AG20443 (cell line): ENCODE measurements around the gene FAF1.

Experiments used
- DNase-seq: peaks from one replicate; pipeline ENCODE4 v3.0.0; 2012; ENCODE audit warnings: low spot score, mixed read lengths

FAF1 gene

DNA sequence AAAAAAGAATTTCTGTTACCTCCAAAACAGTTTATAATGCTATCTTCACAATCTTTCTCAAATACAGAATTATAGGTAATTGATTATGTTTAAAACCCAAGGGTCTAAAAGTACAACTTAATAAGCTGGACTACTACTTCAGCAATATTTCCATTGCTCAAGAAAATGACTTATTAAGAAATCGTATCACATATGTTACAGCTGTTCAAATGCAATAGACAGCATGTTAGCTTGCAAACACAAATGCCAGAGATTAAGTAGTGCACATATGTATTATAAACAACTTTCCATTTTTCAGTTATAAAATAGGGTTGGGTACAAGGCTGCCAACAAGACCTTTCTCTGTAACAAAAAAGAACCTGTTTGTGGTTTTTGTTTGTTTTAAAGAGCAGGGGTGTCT, 325.8 kb downstream of the FAF1 start:
- DNase-seq, result no peak

DNA sequence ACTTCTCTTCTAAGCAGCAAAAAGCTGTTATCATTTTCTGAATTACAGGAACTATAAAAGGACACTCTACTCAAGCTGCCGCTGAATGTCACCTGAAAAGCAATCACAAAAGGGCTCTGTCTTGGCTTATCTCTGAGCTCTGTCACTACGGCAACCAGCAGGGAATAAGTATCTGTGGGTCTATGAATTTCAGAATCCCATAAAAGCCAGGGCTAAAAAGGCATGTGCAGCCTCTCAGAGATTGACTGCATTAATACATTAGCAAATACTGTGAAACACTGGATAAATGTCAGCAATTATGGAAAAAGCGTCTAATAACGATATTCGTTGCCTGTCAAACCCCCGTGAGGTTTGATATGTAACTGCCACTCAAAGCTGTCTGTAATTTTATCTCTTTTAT, 326.6 kb downstream of the FAF1 start:
- no peak for DNase-seq

DNA sequence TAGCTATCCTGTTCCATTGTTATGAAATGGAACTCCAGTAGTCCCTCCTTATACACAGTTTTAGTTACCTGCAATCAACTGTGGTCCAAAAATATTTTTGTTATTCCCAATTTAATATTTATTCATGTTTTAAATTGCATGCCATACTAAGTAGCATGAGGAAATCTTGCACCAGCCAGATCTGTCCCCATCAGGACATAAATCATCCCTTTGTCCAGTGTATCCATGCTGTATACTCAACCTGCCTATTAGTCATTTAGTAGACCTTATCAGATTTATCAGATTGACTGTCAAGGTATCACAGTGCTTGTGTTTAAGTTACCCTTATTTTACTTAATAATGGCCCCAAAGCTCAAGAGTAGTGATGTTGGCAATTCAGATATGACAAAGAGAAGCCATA, 328.9 kb downstream of the FAF1 start:
- no peak for DNase-seq

DNA sequence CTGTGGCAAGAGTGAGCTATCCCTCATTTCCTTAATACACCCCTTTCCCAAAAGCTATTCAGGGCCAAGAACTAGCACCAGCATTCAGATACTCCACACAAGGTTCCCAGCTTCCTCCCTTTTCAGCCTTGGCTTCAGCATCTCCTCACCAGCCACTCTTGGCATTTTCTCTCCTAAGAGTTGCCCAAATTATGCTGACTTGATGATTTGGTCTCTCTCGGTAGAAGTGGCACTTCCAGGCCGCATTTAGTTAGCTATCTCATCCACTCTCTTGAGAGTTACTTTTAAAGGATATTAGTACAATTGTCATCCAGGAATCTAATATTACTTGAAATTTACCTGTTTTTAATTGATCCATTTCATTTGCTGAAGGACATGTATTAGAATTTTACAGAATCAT, 337.8 kb downstream of the FAF1 start:
- no peak for DNase-seq

DNA sequence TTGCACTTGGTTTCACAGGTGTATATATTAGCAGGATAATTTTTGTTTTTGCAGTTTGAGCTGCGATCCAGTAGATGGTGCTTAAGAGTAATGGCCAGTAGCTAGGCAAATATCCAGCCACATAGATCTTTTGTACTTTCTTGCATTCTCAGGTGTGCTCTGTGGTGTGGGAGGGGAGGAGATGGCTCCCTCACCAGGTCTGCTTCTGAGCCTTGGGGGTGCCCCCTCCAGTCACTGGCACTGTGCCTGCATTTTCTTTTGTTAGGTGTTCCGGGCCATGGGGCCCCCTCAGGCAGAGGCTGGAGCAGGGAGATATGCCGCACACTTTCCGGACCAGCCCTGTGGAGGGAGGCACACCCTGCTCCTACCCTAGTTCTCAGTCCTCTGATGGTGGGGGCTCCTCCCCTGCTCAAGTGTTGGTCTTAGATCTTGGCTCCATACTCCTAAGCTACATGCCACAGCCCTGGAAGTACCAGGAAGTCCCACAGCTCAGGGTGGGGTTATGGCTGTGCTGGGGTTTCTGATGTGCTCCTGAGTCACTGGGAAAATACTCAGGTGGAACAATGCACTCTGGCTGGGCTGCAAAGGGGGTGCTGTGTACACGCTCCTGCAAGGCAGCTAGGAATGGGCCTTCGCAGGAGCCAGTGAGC, 339.3 kb downstream of the FAF1 start:
- peak; percentile 12 for DNase-seq

DNA sequence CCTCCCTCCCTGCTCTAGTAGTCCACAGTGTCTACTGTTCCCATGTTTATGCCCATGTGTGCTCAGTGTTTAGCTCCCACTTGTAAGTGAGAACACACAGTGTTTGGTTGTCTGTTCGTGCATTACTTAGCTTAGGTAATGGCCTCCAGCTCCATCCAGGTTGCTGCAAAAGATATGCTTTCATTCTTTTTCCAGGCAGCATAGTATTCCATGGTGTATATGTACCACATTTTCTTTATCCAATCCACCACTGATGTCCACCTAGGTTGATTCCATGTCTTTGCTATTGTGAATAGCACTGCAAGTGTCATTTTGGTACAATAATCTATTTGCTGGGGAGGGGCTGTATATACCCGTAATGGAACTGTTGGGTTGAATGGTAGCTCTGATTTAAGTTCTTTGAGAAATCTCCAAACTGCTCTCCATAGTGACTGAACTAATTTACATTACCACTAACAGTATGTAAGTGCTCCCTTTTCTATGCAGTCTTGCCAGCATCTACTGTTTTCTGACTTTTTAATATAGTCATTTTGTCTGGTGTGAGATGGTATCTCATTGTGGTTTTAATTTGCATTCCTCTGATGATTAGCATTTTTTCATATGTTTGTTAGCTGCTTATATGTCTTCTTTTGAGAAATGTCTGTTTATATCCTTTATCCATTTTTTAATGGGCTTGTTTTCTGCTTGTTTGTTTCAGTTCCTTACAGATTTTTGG, 344.9 kb downstream of the FAF1 start:
- no peak for DNase-seq

DNA sequence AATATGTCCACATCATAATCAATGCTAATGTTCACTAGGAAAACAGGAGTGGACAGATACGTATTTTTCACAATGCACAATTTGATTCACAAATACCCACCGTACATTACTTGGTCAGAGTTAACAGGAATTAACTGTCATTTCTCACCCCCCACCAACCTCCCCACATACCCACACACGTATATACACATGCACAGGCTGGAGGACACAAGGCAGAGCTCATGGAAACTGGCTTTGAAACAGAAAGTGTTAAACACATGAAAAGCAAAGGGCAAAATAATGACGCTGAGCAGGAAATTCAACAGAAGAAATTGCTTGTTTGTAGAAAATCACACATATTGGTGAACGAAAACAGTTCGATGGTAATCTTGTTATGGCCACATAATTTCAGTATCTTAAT, 348.4 kb downstream of the FAF1 start:
- DNase-seq, result no peak

DNA sequence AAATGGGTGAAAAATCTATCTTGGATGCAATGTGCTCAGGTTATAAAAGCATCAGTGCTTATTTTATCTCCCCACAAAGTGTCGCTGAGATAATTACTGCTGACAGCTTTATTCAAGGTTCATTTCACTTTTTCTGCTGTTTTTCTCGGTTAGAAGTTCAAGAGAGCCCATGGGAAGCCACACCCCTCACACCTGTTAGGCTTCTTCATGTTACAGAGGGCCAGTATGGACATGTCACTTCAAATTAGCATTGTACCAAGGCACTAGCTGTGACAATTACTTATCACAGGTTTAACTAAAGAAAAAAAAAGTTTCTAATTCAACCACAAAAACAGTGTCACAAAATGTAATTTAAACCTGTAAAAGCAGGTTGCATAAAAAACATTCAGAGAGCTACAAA, 349.5 kb downstream of the FAF1 start:
- DNase-seq, result no peak

DNA sequence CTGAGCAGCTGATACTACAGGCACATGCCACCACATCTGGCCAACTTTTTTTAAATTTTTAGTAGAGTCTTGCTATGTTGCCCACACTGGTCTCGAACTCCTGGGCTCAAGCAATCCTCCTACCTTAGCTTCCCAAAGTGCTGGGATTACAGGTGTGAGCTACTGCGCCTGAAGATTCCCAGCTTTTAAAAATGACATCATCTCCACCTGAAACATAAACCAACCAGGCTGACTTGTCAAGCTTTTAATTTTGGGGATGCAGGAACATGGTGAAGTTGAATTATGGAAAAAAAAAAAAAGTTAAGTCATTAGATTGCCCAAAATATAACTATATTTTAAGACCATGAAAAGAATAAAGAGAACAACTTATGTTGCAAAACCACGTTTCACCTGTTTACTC, 350.6 kb downstream of the FAF1 start:
- no peak for DNase-seq

DNA sequence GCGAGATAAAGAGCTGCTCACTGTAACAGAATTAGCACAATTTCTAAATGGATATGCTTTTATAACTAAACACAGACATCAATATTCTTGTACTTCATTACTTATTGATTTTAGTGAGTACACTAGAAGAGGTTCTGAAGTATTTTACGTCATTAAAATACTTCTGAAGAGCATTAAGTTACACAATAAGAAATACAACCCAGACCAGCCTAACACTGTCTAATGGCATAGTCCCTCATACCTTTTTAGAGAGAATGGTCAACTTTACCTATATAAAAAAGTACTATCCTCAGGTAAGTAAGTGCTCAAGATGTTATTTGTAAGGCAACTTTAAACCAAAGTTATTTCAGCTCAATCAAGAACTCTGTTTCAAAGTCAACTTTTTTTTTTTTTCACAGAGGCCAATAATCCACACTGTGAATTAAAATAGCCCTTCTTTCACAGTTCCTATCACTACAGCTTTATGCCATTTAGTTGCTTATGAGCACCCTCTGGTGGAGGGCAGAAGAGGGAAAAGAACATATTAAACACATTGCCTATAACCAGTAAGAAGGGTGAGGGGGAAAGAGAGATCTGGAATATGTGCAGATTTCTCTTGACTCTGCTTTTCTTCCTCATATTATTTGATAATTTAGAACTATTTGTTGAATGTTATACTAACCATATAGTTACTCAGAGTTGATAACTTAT, 354.7 kb downstream of the FAF1 start:
- no peak for DNase-seq

DNA sequence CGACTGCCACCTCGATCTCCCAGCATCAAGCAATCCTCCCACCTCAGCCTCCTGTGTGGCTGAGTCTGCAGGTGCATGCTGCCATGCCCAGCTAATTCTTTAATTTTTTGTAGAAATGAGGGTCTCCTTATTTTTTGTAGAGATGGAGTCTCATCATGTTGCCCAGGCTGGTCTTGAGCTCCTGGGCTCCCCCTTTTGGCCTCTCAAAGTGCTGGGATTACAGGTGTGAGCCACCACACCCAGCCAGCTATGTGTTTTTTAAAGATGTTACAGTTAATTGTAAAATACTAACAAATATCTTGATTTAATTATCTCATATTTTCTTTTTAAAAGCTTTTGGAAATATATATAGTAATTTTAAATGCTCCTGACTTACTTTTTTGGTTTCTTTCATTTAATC, 355.5 kb downstream of the FAF1 start:
- no peak for DNase-seq

DNA sequence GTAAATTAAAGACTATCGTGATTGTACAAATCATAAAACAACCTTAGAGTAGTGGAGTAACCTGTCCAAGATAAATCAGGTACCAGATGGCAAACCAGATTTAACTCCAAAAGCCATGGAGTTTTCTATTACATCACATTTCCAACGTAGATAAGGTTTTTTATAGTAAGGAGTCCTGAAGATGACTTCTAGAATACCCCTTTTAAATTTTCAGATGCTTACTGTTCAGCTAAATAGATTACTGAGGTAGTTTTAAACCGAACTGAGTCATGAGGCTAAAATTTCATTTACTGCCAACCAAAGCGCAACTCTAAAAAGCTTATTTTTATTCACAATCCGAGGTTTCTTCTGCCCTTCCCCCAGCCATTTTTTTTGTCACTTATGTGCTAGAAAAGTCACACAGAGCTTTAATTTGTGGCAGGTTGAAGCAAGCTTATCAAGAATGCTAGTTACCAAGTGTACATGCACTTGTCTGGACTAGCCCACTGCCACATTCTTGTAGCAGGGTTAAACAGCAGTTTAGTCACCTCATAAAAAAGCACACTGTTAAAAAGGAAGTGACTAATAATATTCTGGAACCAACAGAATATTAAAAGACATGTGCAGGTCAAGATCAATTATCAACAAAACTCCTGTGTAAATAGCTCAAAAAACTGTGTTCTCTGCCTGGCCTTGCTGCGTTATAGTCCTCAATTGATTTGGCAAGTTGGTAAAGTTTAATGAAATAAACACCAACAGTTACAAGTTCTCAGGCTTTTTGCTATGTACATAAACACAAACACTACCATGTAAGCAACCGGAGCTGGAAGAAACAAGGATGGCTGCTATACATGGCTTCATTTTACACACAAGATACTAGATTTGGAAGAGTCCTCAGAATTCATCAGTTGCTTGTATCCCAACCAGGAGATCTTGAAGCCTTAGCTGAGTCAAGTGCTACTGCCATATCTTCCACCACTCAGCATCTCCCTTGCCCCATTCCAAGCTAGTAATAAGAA, 356.5 kb downstream of the FAF1 start:
- DNase-seq, result peak; percentile 38

DNA sequence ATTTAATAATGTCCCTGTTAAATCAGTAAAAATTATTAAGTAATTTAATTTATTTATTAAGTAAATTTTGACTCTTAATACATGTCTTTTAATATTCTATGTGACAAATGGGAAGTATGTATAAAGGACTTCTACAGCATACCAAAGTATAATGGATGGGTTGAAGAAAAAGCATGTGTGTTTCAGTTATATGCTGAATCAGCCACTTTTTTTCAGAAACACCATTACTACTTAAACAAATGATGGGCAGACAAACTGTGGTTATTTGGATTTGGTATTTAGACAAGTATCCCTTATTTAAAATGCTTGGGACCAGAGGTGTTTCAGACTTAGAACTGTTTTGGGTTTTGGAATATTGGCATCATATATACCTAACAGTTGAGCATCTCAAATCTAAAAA, 360.5 kb downstream of the FAF1 start:
- no peak for DNase-seq

DNA sequence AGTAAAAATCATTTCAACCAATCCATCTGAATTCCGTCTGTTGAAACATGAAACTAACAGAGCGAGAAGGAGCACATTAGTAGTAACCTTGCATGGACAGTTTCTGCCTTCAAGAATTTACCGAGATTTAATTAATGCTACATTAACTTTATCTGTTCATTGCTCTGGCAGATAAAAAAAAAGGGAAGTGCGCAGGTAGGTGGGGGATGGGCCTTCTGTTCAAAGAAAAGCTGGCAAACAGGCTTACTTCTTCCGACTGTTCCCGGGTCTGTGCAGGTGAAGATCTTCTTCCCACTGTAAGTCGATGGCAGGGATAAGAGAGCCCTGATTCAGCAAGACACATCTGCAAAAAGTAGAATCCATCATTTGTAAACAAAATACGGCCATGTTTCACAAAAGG, 364.2 kb downstream of the FAF1 start:
- DNase-seq, result no peak

DNA sequence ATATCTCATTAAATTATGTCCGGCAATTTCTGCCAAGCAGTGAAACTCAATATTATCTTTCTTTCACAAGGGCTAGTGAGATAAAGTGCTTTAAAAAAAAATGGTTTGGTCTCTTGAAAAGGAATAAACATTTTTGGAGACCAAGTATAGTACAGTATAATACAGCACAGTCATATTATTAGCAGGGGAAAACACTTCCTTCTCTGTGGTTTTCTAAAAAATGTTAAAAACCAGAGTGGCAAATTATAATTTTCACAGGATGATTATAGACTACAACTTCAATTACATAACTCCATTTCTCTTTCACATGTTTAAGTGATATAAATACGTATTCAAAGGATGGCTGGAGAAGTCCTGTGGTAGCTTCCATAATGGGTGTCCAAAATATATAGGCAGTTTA, 366.6 kb downstream of the FAF1 start:
- no peak for DNase-seq

DNA sequence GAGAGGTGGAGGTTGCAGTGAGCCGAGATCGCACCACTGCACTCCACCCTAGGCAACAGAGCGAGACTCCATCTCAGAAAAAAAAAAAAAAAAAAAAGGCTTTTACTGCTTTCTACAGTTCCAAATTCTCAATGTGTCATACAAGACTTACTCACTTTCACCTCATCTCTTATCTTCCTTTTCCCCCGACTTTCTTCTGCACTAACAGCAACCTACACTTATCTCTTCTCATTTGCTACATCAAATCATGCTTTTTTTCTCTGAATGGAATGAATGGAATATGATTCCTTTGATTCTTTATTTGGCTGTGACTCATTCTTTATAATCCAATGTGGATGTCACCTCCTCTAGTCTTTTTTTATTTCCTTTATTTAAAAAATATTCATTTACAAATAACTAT, 368.5 kb downstream of the FAF1 start:
- DNase-seq, result no peak

DNA sequence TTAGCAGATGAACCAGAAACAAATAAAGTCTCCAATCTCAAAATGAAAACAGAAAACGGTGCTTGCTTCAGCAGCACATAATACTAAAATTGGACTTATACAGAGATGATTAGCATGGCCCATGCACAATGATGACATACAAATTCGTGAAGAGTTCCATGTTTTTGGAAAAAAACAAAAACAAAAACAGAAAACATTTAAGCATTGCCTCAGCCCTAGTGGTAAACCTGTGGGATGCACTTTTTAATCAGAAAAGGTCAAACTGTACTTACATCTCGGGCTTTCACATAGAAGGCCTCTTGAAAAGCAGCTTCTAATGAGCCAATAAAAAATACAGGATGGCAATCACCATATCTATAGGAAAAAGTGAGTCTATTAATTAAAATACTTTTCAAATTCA, 377.7 kb downstream of the FAF1 start:
- no peak for DNase-seq

DNA sequence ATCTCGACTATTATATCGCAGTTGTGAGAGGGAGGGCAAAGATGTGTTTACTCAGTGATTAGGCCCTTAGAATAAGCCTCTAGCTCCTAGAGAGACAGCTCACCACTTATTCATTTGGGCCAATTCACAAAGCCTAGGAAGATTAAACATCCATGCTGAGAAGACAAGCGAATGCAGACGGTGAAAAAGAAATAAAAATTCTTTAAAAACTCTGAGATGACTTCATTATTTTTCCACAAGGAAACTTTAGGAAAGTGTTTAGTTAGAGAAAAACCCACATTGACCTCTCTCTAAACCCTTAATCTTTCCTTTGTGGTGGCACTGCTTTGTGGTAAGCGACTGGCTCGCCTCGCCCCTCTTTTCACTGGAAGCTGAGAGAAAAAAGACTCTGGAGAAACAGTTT, 390.0 kb downstream of the FAF1 start:
- DNase-seq, result no peak

DNA sequence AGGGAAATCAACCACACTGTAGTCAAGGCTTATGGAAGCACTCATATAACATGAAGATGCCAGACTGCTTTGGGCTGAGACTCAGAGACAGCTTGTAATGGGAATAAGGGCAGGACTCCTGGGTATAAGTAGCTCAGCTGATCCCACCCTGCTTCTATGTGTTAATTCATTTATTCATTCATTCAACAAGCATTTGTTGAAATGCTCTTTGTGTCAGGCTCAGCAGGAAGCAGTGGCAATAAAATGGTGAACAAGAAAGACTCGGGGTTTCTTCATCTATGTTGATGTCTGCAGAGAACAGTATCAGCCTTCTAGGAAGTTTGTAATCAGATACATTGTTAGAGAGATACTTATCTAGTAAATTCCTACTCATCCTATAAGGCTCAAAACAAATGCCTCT, 391.3 kb downstream of the FAF1 start:
- no peak for DNase-seq

DNA sequence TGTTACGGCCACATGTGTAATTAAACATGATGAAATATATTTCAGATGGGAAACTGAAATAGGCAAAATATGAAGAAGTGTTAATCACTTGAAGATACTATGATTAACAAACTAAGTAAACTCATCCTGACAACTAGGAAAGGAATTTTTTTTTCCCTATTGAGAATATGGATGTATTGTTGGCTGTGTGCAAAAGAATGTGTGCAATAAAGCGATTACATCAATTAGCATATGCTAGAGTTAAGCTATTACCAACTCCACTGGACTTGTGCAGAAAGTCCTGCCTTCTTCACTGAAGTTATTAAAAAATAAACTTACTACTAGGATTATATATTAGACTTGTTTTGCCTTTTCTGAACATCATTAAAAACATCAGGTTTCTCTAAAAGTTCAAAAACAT, 393.7 kb downstream of the FAF1 start:
- DNase-seq, result no peak

DNA sequence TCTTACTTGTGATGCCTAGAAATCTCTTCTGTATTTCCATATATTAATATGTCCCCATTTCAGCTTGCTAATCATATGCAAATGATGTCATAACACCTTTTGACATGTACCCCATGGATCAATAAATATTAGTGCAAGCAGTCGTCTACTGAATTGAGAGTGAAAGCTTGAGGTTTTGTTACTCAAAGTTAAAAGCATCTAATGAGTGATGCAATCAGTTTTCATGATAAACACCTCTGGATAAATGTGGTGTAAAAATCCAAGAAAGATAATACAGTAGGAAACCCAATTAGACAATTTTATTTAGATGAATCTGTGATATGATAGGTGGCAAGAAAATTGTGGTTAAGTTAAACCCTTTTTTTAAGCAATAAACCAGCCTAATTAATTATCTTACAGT, 395.6 kb downstream of the FAF1 start:
- no peak for DNase-seq

DNA sequence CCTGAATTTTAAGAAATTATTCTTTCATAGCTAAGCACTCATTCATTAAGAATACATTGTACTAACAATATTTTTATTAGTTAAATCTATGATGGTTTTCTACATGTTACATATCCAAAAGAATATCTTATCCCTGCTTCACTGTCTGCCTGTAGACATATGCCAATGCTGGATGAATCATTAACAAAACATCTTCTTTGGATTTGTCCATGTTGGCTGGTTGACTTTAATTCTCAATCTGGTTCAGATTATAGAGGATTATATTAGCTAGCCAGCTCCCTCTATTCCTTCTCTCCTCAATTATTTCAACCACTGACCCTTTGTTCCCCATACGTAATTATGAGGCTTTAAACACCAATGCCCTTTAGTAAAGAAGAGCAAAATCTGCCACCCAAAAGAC, 398.0 kb downstream of the FAF1 start:
- peak; percentile 45 for DNase-seq
